MG63 (cell line): ENCODE measurements around the gene UBE2D1. TPM values are rescaled to one million over a fixed set of nuclear protein-coding genes. Genes with fewer than 3 reads are reported as not detected.

ENCODE experiments used
- DNase-seq: peaks from one replicate; pipeline ENCODE4 v3.0.0-alpha.2; 2020
- H3K27me3 ChIP-seq: fragments of 250-450 bp; sonication (Bioruptor Pico); 2 replicates; pipeline ENCODE4 v1.5.1; 2020; ENCODE audit warnings: mild to moderate bottlenecking, moderate library complexity
- H3K36me3 ChIP-seq: fragments of 250-450 bp; sonication (Bioruptor Pico); 2 replicates; pipeline ENCODE4 v1.5.1; 2020; ENCODE audit warnings: mild to moderate bottlenecking, moderate library complexity
- H3K4me3 ChIP-seq: fragments of 250-450 bp; sonication (Bioruptor Pico); 2 replicates; pipeline ENCODE4 v1.5.1; 2020; ENCODE audit warnings: mild to moderate bottlenecking, moderate library complexity
- H3K9me3 ChIP-seq: fragments of 250-450 bp; sonication (Bioruptor Pico); 2 replicates; pipeline ENCODE4 v1.5.1; 2020; ENCODE audit warnings: mild to moderate bottlenecking, moderate library complexity
- total RNA-seq: library from RNA; depleted of rRNA; stranded (reverse); fragments of >200 nt; shearing (Covaris generic); gene quantifications from 2 replicates; pipeline ENCODE4 v1.2.3, GENCODE V29; 2014; ENCODE audit warnings: low replicate concordance

UBE2D1 gene
- total RNA-seq, 1 experiment from 2014 or later = 10.4 TPM

- H3K4me3 ChIP-seq = no peak overlapping the region
- H3K9me3 ChIP-seq = no peaks in the 10 kb centered on the region
- DNase-seq = no peak
- H3K36me3 ChIP-seq = no peaks in the 10 kb centered on the region
- no peaks in the 10 kb centered on the region for H3K27me3 ChIP-seq
Observed at GRCh38 chr10:58359541-58359940, 24.7 kb downstream of the UBE2D1 start.

GRCh38 chr10:58360412-58361004 is 25.7 kb downstream of the UBE2D1 start:
- Histone ChIP-seq H3K9me3 (no peaks in the 10 kb centered on the region), H3K27me3 (no peaks in the 10 kb centered on the region), H3K4me3 (no peak overlapping the region), H3K36me3 (no peaks in the 10 kb centered on the region)
- DNase-seq = no peak

- no peaks in the 10 kb centered on the region for H3K27me3 ChIP-seq
- H3K9me3 ChIP-seq = no peaks in the 10 kb centered on the region
- H3K36me3 ChIP-seq = no peaks in the 10 kb centered on the region
- DNase-seq = no peak
- no peak overlapping the region for H3K4me3 ChIP-seq
Observed at GRCh38 chr10:58361353-58361752, 26.5 kb downstream of the UBE2D1 start.

GRCh38 chr10:58362027-58362789 is 27.4 kb downstream of the UBE2D1 start:
- Histone ChIP-seq H3K4me3 (no peak overlapping the region), H3K27me3 (no peaks in the 10 kb centered on the region), H3K36me3 (no peaks in the 10 kb centered on the region), H3K9me3 (no peaks in the 10 kb centered on the region)
- no peak for DNase-seq

- H3K27me3 ChIP-seq = no peaks in the 10 kb centered on the region
- no peaks in the 10 kb centered on the region for H3K9me3 ChIP-seq
- no peak for DNase-seq
- no peak overlapping the region for H3K4me3 ChIP-seq
- H3K36me3 ChIP-seq = no peaks in the 10 kb centered on the region
Observed at GRCh38 chr10:58367069-58367468, 32.3 kb downstream of the UBE2D1 start.

GRCh38 chr10:58371473-58371872 is 36.7 kb downstream of the UBE2D1 start:
- Histone ChIP-seq H3K27me3 (no peaks in the 10 kb centered on the region), H3K4me3 (no peak overlapping the region), H3K36me3 (no peaks in the 10 kb centered on the region), H3K9me3 (no peaks in the 10 kb centered on the region)
- no peak for DNase-seq

GRCh38 chr10:58372607-58373441 is 38.0 kb downstream of the UBE2D1 start:
- no peak overlapping the region for H3K4me3 ChIP-seq
- no peaks in the 10 kb centered on the region for H3K36me3 ChIP-seq
- H3K27me3 ChIP-seq = no peaks in the 10 kb centered on the region
- no peaks in the 10 kb centered on the region for H3K9me3 ChIP-seq
- no peak for DNase-seq

- H3K4me3 ChIP-seq = no peak overlapping the region
- H3K27me3 ChIP-seq = no peaks in the 10 kb centered on the region
- no peaks in the 10 kb centered on the region for H3K9me3 ChIP-seq
- no peak for DNase-seq
- no peaks in the 10 kb centered on the region for H3K36me3 ChIP-seq
Observed at GRCh38 chr10:58373442-58373827, 38.6 kb downstream of the UBE2D1 start.

GRCh38 chr10:58382489-58382995 is 47.7 kb downstream of the UBE2D1 start:
- peaks cover 6% of the 10 kb centered on the region for H3K36me3 ChIP-seq
- DNase-seq = no peak
- H3K27me3 ChIP-seq = no peaks in the 10 kb centered on the region
- H3K4me3 ChIP-seq = no peak overlapping the region
- no peaks in the 10 kb centered on the region for H3K9me3 ChIP-seq

GRCh38 chr10:58384095-58384494 is 49.3 kb downstream of the UBE2D1 start:
- no peaks in the 10 kb centered on the region for H3K27me3 ChIP-seq
- H3K36me3 ChIP-seq = peaks cover 21% of the 10 kb centered on the region
- peak overlapping the region; percentile 95 for H3K4me3 ChIP-seq
- no peaks in the 10 kb centered on the region for H3K9me3 ChIP-seq
- DNase-seq = no peak

GRCh38 chr10:58384544-58384998 is 49.8 kb downstream of the UBE2D1 start:
- no peaks in the 10 kb centered on the region for H3K27me3 ChIP-seq
- peaks cover 25% of the 10 kb centered on the region for H3K36me3 ChIP-seq
- H3K4me3 ChIP-seq = peak overlapping the region; percentile 95
- no peak for DNase-seq
- H3K9me3 ChIP-seq = no peaks in the 10 kb centered on the region

GRCh38 chr10:58384999-58385783 is 50.4 kb downstream of the UBE2D1 start, which contains the start of gene TFAM:
TFAM (plus strand) TSS chr10:58385410; CDS start chr10:58385548, 138 bp downstream.
- DNase-seq = peak; percentile 93
- Histone ChIP-seq H3K27me3 (no peaks in the 10 kb centered on the region), H3K9me3 (no peaks in the 10 kb centered on the region), H3K4me3 (peak within 1 kb of the TSS; percentile 95), H3K36me3 (peaks cover 32% of the 10 kb centered on the region)

GRCh38 chr10:58385784-58386112 is 50.9 kb downstream of the UBE2D1 start:
- no peaks in the 10 kb centered on the region for H3K27me3 ChIP-seq
- no peaks in the 10 kb centered on the region for H3K9me3 ChIP-seq
- H3K4me3 ChIP-seq = peak overlapping the region; percentile 95
- peaks cover 37% of the 10 kb centered on the region for H3K36me3 ChIP-seq
- peak; percentile 40 for DNase-seq

- Histone ChIP-seq H3K27me3 (no peaks in the 10 kb centered on the region), H3K36me3 (peaks cover 63% of the 10 kb centered on the region), H3K9me3 (no peaks in the 10 kb centered on the region), H3K4me3 (no peak overlapping the region)
- no peak for DNase-seq
Observed at GRCh38 chr10:58389024-58389423, 54.2 kb downstream of the UBE2D1 start.

GRCh38 chr10:58393317-58393716 is 58.5 kb downstream of the UBE2D1 start:
- no peaks in the 10 kb centered on the region for H3K27me3 ChIP-seq
- no peak overlapping the region for H3K4me3 ChIP-seq
- DNase-seq = no peak
- H3K36me3 ChIP-seq = peaks cover 83% of the 10 kb centered on the region
- H3K9me3 ChIP-seq = no peaks in the 10 kb centered on the region

GRCh38 chr10:58394471-58394870 is 59.7 kb downstream of the UBE2D1 start:
- Histone ChIP-seq H3K36me3 (peaks cover 74% of the 10 kb centered on the region), H3K27me3 (no peaks in the 10 kb centered on the region), H3K4me3 (no peak overlapping the region), H3K9me3 (no peaks in the 10 kb centered on the region)
- DNase-seq = no peak
